ENCODE results near the gene KLF15. TPM values are rescaled to one million over a fixed set of nuclear protein-coding genes. Genes with fewer than 3 reads are reported as not detected.

KLF15 gene
- polyA plus RNA-seq, 1 donor (not counting 4 experiments of a cell fraction or from before 2014, with no cell fraction given) = 0.03 TPM

- FAIRE-seq = no peak
- no peaks in the 10 kb centered on the region for H4K20me1 ChIP-seq (ENCODE audit: control insufficient read depth, extremely low read depth, insufficient read depth, low read length)
Measured at GRCh38 chr3:126399351-126399735, 42.1 kb upstream of the KLF15 start.

GRCh38 chr3:126398423-126399350 is 41.5 kb upstream of the KLF15 start:
- Histone ChIP-seq H3K27me3 (ENCODE audit: control insufficient read depth, extremely low read depth, insufficient read depth, low read length) (peaks cover 19% of the 10 kb centered on the region), H3K36me3 (ENCODE audit: control insufficient read depth in 2 of 2, extremely low read depth in 1 of 2, insufficient read depth in 2 of 2, low read length in 2 of 2) (no peaks in the 10 kb centered on the region), H3K4me3 (ENCODE audit: control insufficient read depth in 2 of 3, extremely low read depth in 1 of 3, insufficient read depth in 2 of 3, low read depth in 1 of 3, low read length in 3 of 3) (no peak overlapping the region), H3K9me1 (ENCODE audit: control insufficient read depth, extremely low read depth, insufficient read depth, low read length) (no peaks in the 10 kb centered on the region), H3K4me2 (ENCODE audit: control insufficient read depth, extremely low read depth, insufficient read depth, low read depth, low read length) (no peak overlapping the region), H2AFZ (ENCODE audit: control insufficient read depth, low read length) (no peak overlapping the region), H3K79me2 (ENCODE audit: control insufficient read depth, insufficient read depth, low read length) (no peaks in the 10 kb centered on the region), H3K9me3 (ENCODE audit: control insufficient read depth, low read depth, low read length) (no peaks in the 10 kb centered on the region), H3K27ac (ENCODE audit: control insufficient read depth, insufficient read depth, low read length) (no peak overlapping the region), H4K20me1 (ENCODE audit: control insufficient read depth, extremely low read depth, insufficient read depth, low read length) (no peaks in the 10 kb centered on the region), H3K4me1 (ENCODE audit: control insufficient read depth, extremely low read depth, insufficient read depth, low read length) (no peaks in the 10 kb centered on the region), H3K9ac (ENCODE audit: control insufficient read depth, extremely low read depth, insufficient read depth, low read length) (no peak overlapping the region)
- DNase-seq (ENCODE audit: low read depth, low spot score) (no peak), FAIRE-seq (no peak)
- TF ChIP-seq EZH2 (IDR thresholded peaks at IDR 0.05; ENCODE audit: low read length) = no peak
- TF ChIP-seq CTCF (optimal IDR thresholded peaks at IDR 0.05 in 1 of 3, IDR thresholded peaks at IDR 0.05 in 1 of 3, conservative IDR thresholded peaks at IDR 0.05 in 1 of 3; ENCODE audit: extremely low read depth in 1 of 3, insufficient read depth in 2 of 3, low read length in 3 of 3) = no peak
- dilution Hi-C loops (cut with MboI; ENCODE audit: extremely low pct_ligation_motif_present, low sequenced_read_pairs) = no loop called here

More at GRCh38 chr3:126399351-126399735, 42.1 kb upstream of the KLF15 start:
- no peak for DNase-seq (ENCODE audit: low read depth, low spot score)
- Histone ChIP-seq H3K27me3 (ENCODE audit: control insufficient read depth, extremely low read depth, insufficient read depth, low read length) (peaks cover 12% of the 10 kb centered on the region), H3K79me2 (ENCODE audit: control insufficient read depth, insufficient read depth, low read length) (no peaks in the 10 kb centered on the region), H3K27ac (ENCODE audit: control insufficient read depth, insufficient read depth, low read length) (no peak overlapping the region), H2AFZ (ENCODE audit: control insufficient read depth, low read length) (no peak overlapping the region), H3K36me3 (ENCODE audit: control insufficient read depth in 2 of 2, extremely low read depth in 1 of 2, insufficient read depth in 2 of 2, low read length in 2 of 2) (no peaks in the 10 kb centered on the region), H3K4me3 (ENCODE audit: control insufficient read depth in 2 of 3, extremely low read depth in 1 of 3, insufficient read depth in 2 of 3, low read depth in 1 of 3, low read length in 3 of 3) (no peak overlapping the region), H3K9me1 (ENCODE audit: control insufficient read depth, extremely low read depth, insufficient read depth, low read length) (no peaks in the 10 kb centered on the region), H3K4me2 (ENCODE audit: control insufficient read depth, extremely low read depth, insufficient read depth, low read depth, low read length) (no peak overlapping the region), H3K4me1 (ENCODE audit: control insufficient read depth, extremely low read depth, insufficient read depth, low read length) (no peaks in the 10 kb centered on the region), H3K9ac (ENCODE audit: control insufficient read depth, extremely low read depth, insufficient read depth, low read length) (no peak overlapping the region), H3K9me3 (ENCODE audit: control insufficient read depth, low read depth, low read length) (no peaks in the 10 kb centered on the region)
- TF ChIP-seq EZH2 (IDR thresholded peaks at IDR 0.05; ENCODE audit: low read length) (no peak), CTCF (optimal IDR thresholded peaks at IDR 0.05 in 1 of 3, IDR thresholded peaks at IDR 0.05 in 1 of 3, conservative IDR thresholded peaks at IDR 0.05 in 1 of 3; ENCODE audit: extremely low read depth in 1 of 3, insufficient read depth in 2 of 3, low read length in 3 of 3) (no peak)
- dilution Hi-C loops (cut with MboI; ENCODE audit: extremely low pct_ligation_motif_present, low sequenced_read_pairs) = no loop called here
